ENCODE measurements around the gene MAEA.

MAEA gene

GRCh38 chr4:1305781-1306455 lies 16.2 kb downstream of the MAEA start:
- DNase-seq = no peak

- no peak for DNase-seq
These were observed 18.5 kb downstream of the MAEA start for GRCh38 chr4:1307951-1308735.

GRCh38 chr4:1309261-1310010 lies 19.7 kb downstream of the MAEA start:
- peak; percentile 29 for DNase-seq

GRCh38 chr4:1310031-1310795 lies 20.5 kb downstream of the MAEA start:
- no peak for DNase-seq

- DNase-seq = no peak
These were observed 21.3 kb downstream of the MAEA start for GRCh38 chr4:1310796-1311631.

GRCh38 chr4:1312821-1313640 lies 23.3 kb downstream of the MAEA start:
- DNase-seq = no peak

GRCh38 chr4:1315306-1315705 lies 25.6 kb downstream of the MAEA start:
- no peak for DNase-seq

- DNase-seq = no peak
These were observed 26.3 kb downstream of the MAEA start for GRCh38 chr4:1315836-1316536.

- no peak for DNase-seq
These were observed 27.0 kb downstream of the MAEA start for GRCh38 chr4:1316537-1317168.

GRCh38 chr4:1317177-1318045 lies 27.7 kb downstream of the MAEA start:
- no peak for DNase-seq

- DNase-seq = no peak
These were observed 28.3 kb downstream of the MAEA start for GRCh38 chr4:1318046-1318375.

- DNase-seq = no peak
These were observed 29.0 kb downstream of the MAEA start for GRCh38 chr4:1318488-1319213.

GRCh38 chr4:1321486-1321885 lies 31.8 kb downstream of the MAEA start:
- no peak for DNase-seq

GRCh38 chr4:1321946-1322650 lies 32.4 kb downstream of the MAEA start:
- DNase-seq = no peak

GRCh38 chr4:1323280-1323634 lies 33.6 kb downstream of the MAEA start:
- DNase-seq = no peak

GRCh38 chr4:1323635-1324442 lies 34.1 kb downstream of the MAEA start:
- DNase-seq = no peak

Data from inflammatory macrophage treated with lipopolysaccharide for 4 hours (primary cell).